GM21423 (cell line): ENCODE data around the gene TAS1R2.
"Not testable (repeated sequence)": the region's sequence is repeated elsewhere in the genome, so short reads cannot be mapped to it uniquely, and the experiment has no call there.

Experiments used
- ATAC-seq: cut with Tn5 transposase; IDR thresholded peaks from one replicate; pipeline ENCODE4 v1.9.1; 2021; ENCODE audit warnings: mild to moderate bottlenecking, moderate library complexity; ENCODE audit not compliant: unreplicated experiment

The TAS1R2 gene

DNA sequence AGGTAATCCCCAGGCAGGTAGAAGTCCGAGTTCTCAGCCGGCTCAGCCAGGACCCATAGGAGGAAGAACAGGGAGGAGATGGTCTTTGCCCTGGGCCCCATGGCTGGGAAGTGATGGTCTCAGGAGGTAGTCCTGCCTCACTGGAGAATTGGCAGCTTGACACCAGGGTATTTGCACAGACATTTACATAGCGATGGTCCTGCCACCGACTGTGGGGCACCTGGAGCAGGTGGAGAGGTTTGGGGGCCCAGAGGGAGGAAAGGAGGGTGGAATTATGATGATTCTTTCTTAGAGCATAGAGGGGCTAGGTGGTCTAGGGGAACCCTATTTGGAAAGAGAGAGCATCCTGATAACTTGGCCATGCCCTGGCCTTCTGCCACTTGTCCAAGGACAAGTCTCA lies at the start of gene TAS1R2:
Gene TAS1R2, minus strand, starts transcription at position 101 of the 400 bp plus-strand sequence. Its CDS starts 0 bp downstream, at position 101.
- no peak for ATAC-seq

- ATAC-seq = no peak
Measured at GRCh38 chr1:18907917-18908845, 48.7 kb upstream of the TAS1R2 start.

DNA sequence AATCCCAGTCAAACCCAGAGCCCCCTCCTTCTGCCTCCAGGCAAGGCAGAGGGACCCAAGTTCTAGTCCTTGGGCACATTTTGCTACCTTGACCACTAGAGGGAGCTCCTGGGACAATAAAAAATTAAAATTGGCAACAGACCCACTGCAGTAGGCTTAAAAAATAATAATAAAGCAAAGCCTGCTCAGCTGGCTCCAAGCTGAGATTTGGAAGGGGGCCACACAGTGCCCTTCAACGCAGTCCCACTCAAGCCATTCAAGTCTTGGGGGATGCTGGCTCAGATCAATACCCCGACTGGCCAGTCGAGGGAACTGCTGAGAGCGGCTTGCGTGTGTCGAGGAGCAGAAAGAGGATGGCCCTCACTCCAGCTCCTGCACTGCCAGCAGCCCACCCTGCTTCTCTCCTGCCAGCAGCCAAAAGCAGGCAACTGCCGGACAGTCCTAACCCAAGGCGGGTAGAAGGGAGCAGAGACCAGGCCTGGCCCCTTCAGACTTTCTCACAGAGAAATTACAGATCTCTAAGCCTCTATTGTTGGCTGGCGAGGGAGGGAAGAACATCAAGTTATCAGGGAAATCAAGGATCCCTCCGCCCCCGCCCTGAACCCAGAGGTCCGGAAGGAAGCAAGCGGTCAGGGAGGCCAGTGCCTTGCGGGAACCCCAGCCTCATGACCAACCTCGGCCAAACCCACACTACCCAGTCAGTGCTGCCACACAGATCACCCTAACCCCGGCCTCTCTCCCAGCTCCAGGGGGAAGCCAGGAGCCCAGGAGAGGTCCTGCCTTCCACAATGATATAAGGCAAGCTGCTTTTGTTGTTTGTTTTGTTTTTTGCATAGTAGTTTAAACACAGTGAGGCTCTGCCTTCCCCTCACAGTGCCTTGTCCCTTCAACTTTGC lies 47.8 kb upstream of the TAS1R2 start:
- ATAC-seq = no peak

GRCh38 chr1:18903291-18903756 lies 43.9 kb upstream of the TAS1R2 start:
- no peak for ATAC-seq

- peak; percentile 95 for ATAC-seq
Measured at GRCh38 chr1:18902523-18903290, 43.2 kb upstream of the TAS1R2 start, which contains the start of gene ALDH4A1. Gene ALDH4A1 (minus strand): TSS chr1:18902555. CDS start chr1:18902523, 32 bp downstream.

DNA sequence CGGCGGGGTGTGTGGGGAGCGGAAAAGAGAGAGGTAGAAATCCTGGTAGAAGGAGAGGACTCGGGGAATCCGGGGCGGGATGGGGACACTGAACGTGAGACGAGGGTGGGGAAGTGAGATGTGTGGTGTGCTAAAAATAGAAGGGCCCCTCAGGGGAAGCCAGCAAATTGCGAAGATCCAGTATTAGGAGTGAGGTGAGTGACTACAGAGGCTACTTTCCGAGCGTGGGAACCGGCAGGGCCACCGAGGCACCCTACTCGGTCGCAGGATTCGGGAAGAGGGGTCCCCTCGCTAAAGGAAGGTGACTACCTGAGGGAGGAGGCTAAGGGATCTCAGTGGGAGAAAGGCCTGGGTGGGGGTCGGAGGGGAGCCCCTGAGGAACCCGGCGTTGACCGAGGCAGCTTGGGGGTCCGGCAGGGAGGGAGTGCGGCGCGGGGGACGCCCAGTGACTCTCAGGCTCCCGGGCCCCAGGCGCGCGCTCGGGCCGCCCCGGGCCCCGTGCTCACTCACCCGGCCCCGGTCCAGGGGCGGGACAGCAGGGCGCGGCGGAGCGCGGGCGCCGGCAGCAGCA lies 42.6 kb upstream of the TAS1R2 start:
- no peak for ATAC-seq

- ATAC-seq = no peak
Measured at GRCh38 chr1:18901147-18901951, 41.9 kb upstream of the TAS1R2 start.

DNA sequence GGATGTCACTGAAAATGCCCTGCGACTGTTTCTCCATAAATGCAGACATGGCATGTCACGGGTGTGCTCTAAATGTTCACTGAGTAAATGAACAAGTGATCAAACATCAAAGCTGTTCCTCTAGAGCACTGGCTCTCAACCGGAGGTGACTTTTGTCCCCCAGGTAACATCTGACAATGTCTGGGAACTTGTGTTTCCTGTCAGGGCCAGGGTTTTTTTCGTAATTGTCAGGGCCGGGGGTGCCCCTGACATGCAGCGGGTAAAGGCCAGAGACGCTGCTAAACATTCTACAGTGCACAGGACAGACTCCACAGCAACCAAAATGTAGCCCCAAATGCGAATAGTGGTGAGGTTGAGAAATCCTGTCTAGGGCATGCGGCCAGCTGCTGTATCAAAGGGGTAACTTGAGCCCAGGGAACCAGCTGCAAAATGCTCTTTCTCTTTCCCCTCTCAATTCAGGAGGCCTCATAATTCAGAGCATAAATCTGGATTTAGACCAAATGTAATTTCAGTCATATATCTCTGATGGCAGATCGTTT lies 40.9 kb upstream of the TAS1R2 start:
- ATAC-seq = no peak

GRCh38 chr1:18899363-18900049 lies 40.0 kb upstream of the TAS1R2 start:
- ATAC-seq = no peak

DNA sequence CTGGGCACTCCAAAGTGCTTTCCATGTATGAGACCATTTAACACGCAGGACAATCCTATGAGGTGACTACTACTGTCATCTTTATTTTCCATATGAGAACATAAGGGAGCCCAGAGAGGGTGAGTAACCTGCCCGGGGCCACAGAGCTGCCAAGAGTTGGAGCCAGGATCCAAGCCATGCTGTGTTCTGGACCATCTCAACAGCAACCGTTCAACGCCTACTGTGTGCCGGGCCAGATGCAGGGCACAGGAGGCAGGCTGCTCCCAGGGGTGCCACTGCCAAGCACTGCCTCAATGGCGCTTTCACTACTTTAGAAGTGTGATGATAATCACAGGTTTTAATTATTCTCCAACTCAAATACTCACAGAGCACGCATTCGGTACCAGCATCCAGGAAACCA lies 39.1 kb upstream of the TAS1R2 start:
- no peak for ATAC-seq

GRCh38 chr1:18895317-18895716 lies 35.9 kb upstream of the TAS1R2 start:
- ATAC-seq = no peak

- ATAC-seq = no peak
Measured at GRCh38 chr1:18893120-18893519, 33.7 kb upstream of the TAS1R2 start.

- not testable (repeated sequence) for ATAC-seq
Measured at GRCh38 chr1:18891858-18892257, 32.4 kb upstream of the TAS1R2 start.

GRCh38 chr1:18891426-18891780 lies 31.9 kb upstream of the TAS1R2 start:
- no peak for ATAC-seq

GRCh38 chr1:18890706-18891425 lies 31.4 kb upstream of the TAS1R2 start:
- no peak for ATAC-seq

- ATAC-seq = no peak
Measured at GRCh38 chr1:18886003-18886335, 26.5 kb upstream of the TAS1R2 start.

GRCh38 chr1:18885311-18886002 lies 26.0 kb upstream of the TAS1R2 start:
- no peak for ATAC-seq

GRCh38 chr1:18884727-18885126 lies 25.3 kb upstream of the TAS1R2 start:
- ATAC-seq = no peak
